SJSA1 (cell line): Measurements from ENCODE around the gene TAS2R60. TPM values are rescaled to one million over a fixed set of nuclear protein-coding genes. Genes with fewer than 3 reads are reported as not detected.

Source experiments
- DNase-seq, 2 experiments: peaks; one replicate each; pipeline ENCODE4 v3.0.0-alpha.2; 2015 to 2020; ENCODE audit warnings: low spot score in 2 of 2, low read depth in 1 of 2
- H3K27ac ChIP-seq: fragments of 250-450 bp; sonication (Bioruptor Pico); 2 replicates; pipeline ENCODE4 v1.5.1; 2020; ENCODE audit warnings: mild to moderate bottlenecking, moderate library complexity
- H3K27me3 ChIP-seq: fragments of 250-450 bp; sonication (Bioruptor Pico); replicated peaks from 2 replicates; pipeline ENCODE4 v1.5.1; 2020; ENCODE audit warnings: mild to moderate bottlenecking, moderate library complexity
- H3K36me3 ChIP-seq: fragments of 250-450 bp; sonication (Bioruptor Pico); 2 replicates; pipeline ENCODE4 v1.5.1; 2020; ENCODE audit warnings: mild to moderate bottlenecking
- H3K4me1 ChIP-seq: fragments of 250-450 bp; sonication (Bioruptor Pico); replicated peaks from 2 replicates; pipeline ENCODE4 v1.6.1; 2021; ENCODE audit warnings: mild to moderate bottlenecking
- H3K4me3 ChIP-seq: fragments of 250-450 bp; sonication (Bioruptor Pico); 2 replicates; pipeline ENCODE4 v1.5.1; 2020; ENCODE audit warnings: mild to moderate bottlenecking
- H3K9me3 ChIP-seq: fragments of 250-450 bp; sonication (Bioruptor Pico); replicated peaks from 2 replicates; pipeline ENCODE4 v1.5.1; 2020; ENCODE audit warnings: mild to moderate bottlenecking
- total RNA-seq: library from RNA; depleted of rRNA; stranded (reverse); fragments of >200 nt; shearing (Covaris generic); gene quantifications from 2 replicates; pipeline ENCODE4 v1.2.3, GENCODE V29; 2014

The TAS2R60 gene
- total RNA-seq, 1 experiment from 2014 or later = not detected

DNA sequence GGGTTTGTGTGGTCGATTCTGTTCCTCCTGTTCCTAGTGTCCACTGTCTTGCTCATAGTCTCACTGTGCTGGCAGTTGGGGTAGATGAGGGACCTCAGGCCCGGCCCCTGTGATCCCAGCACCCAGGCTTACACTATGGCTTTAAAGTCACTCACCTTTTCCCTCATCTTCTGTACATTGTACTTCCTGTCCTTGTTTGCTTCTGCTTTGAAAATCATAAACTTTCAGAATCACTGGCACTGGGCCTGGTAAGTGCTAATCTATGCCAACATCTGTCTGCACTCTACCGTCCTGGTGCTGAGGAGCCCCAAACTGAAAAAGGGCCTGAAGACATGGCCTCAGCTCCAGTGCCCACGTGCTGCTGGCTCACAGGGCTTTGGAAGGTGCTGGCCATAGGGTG lies 5.7 kb upstream of the TAS2R60 start:
- H3K4me1 ChIP-seq = no peaks in the 10 kb centered on the region
- H3K9me3 ChIP-seq = no peaks in the 10 kb centered on the region
- DNase-seq = no peak
- no peak overlapping the region for H3K4me3 ChIP-seq
- H3K36me3 ChIP-seq = no peaks in the 10 kb centered on the region
- H3K27me3 ChIP-seq = peaks cover 5% of the 10 kb centered on the region
- no peak overlapping the region for H3K27ac ChIP-seq

DNA sequence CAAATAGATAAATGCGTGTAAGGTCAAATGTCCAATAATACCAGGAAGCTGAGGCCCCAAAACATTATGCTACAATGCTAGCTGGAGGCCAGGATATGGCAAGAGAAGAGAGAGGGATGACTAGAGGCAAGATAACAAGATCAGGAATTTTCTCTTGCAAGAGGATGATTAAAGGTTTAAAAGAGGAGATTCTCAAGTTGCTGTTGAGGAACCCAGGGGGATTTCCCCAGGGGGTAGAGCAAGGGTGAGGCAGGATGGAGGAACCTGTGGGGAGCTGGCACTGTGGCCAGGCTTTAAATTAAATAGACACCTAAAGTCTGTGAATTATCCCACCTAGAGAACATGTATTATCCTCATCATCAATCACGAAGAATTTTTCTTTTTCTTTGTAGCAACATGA lies 3.4 kb upstream of the TAS2R60 start:
- DNase-seq = no peak
- Histone ChIP-seq H3K4me1 (no peaks in the 10 kb centered on the region), H3K4me3 (no peak overlapping the region), H3K27me3 (no peaks in the 10 kb centered on the region; the same call in none of the 2 replicates), H3K9me3 (no peaks in the 10 kb centered on the region), H3K36me3 (no peaks in the 10 kb centered on the region), H3K27ac (no peak overlapping the region)

DNA sequence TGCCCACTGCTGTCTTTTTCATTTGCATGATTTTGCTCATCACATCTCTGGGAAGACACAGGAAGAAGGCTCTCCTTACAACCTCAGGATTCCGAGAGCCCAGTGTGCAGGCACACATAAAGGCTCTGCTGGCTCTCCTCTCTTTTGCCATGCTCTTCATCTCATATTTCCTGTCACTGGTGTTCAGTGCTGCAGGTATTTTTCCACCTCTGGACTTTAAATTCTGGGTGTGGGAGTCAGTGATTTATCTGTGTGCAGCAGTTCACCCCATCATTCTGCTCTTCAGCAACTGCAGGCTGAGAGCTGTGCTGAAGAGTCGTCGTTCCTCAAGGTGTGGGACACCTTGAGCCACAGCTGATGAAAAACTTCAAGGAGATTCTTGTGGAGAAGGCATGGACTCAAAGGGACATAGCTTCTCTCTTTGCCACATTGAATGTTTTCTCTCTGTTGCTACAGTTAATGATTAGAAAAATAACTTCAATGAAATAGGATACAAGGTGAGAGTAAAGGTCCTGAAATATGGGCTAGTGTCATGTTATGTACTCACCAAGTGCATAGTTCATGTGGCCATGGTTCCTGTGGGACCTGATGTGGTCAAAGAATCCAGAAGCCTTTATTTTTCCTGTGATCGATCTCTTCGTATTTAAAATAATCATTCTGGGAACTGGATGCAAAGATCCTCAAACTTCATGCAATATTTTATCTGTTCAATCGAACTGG lies 970 bp downstream of the TAS2R60 start:
- no peaks in the 10 kb centered on the region for H3K9me3 ChIP-seq
- H3K27ac ChIP-seq = no peak overlapping the region
- H3K4me1 ChIP-seq = no peaks in the 10 kb centered on the region
- peaks cover 10% of the 10 kb centered on the region for H3K27me3 ChIP-seq
- H3K36me3 ChIP-seq = no peaks in the 10 kb centered on the region
- no peak for DNase-seq
- no peak overlapping the region for H3K4me3 ChIP-seq

DNA sequence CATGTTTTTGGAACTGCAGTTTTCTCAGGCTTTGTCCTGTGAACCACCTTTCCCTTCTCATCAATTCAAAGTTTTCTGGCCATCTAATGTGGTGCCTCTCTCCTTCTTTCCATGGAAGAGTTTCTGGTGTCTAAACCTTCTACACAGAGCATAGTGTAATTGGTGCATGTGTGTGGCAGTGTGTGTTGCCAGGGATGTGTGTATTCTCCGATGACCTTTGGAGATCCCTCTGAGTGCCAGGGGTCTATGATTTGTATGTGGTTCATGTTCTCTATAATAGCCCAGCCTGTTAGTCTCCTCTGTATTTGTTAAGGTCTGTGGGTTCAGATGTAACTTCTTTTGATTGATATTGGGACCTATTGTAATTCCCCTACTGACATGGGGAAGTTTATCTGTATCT lies 1.5 kb downstream of the TAS2R60 start:
- no peak overlapping the region for H3K27ac ChIP-seq
- no peaks in the 10 kb centered on the region for H3K4me1 ChIP-seq
- DNase-seq = no peak
- H3K36me3 ChIP-seq = no peaks in the 10 kb centered on the region
- H3K4me3 ChIP-seq = no peak overlapping the region
- H3K27me3 ChIP-seq = peaks cover 10% of the 10 kb centered on the region
- no peaks in the 10 kb centered on the region for H3K9me3 ChIP-seq

DNA sequence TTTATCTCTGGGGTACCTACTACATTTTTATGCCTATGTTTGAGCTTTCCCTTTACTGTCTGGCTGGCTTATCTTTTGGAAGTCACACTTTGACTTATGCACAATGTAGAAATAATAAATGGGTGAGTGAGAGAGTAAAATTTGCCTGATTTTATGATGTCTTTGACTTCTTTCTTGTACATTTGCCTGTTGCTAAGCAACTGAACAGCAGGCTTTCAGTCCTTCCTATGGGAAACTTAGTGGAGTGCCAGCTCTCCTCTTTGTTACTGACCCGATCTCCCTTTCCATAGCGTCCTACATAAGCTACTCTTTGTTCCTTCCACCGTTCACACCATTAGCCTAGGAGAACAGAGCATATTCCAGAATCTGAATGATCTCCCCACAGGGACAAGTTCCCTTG lies 4.2 kb downstream of the TAS2R60 start:
- Histone ChIP-seq H3K36me3 (no peaks in the 10 kb centered on the region), H3K9me3 (no peaks in the 10 kb centered on the region), H3K27ac (no peak overlapping the region), H3K4me1 (no peaks in the 10 kb centered on the region), H3K4me3 (no peak overlapping the region), H3K27me3 (peaks cover 10% of the 10 kb centered on the region)
- DNase-seq = no peak

DNA sequence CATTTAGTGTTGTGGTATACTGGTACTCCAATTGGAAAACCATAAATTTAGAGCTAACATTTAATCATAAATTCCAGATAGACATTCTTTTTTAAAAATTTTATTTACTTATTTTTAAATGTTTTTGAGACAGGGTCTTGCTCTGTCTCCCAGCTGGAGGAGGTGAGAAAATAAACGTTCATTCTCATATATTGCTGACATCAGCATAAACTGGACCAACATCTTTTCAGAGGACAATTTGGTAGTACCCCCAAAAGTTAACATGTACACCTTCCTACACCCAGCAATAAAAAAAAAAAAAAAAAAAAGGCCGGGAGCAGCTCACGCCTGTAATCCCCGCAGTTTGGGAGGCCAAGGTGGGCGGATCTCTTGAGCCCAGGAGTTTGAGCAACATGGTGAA lies 5.2 kb downstream of the TAS2R60 start:
- Histone ChIP-seq H3K27ac (no peak overlapping the region), H3K27me3 (peaks cover 10% of the 10 kb centered on the region), H3K36me3 (no peaks in the 10 kb centered on the region), H3K4me3 (no peak overlapping the region), H3K9me3 (no peaks in the 10 kb centered on the region), H3K4me1 (no peaks in the 10 kb centered on the region)
- no peak for DNase-seq

DNA sequence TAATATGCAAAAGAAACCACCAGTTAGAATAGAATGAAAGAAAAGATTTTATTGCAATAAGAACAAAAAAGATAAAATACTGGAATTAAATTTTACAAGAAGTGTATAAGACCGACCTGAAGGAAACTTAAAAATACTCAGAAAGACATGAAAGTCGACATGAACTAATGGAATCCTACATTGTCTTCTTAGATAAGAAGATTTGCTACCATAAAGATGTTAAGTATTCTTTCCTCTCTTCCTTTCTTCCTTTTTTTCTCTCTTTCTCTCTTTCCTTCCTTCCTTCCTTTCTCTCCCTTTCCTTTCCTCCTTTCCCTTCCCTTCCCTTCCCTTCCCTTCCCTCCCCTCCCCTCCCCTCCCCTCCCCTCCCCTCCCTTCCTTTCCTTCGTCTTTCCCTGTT lies 6.5 kb downstream of the TAS2R60 start:
- Histone ChIP-seq H3K27me3 (peaks cover 10% of the 10 kb centered on the region), H3K27ac (no peak overlapping the region), H3K36me3 (no peaks in the 10 kb centered on the region), H3K9me3 (no peaks in the 10 kb centered on the region), H3K4me3 (no peak overlapping the region), H3K4me1 (no peaks in the 10 kb centered on the region)
- no peak for DNase-seq

DNA sequence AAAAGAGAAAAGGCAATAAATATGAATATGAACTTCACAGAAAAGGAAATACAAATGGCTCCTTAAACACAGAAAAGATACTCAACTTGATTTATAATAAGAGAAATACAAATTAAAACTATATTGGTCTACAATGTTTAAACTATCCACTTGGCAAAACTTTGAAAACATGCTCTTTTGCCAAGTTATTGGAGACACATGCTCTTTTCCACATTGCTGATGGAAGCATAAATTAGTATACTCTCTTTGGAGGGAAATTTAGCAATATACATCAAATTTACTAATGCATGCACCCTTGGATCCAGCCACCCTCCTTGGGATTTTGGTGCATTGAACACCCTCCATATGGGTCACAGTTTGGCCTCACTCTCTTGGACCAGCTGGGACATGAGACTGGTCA lies 7.9 kb downstream of the TAS2R60 start:
- H3K4me3 ChIP-seq = no peak overlapping the region
- no peak overlapping the region for H3K27ac ChIP-seq
- H3K36me3 ChIP-seq = no peaks in the 10 kb centered on the region
- peaks cover 8% of the 10 kb centered on the region for H3K27me3 ChIP-seq
- H3K9me3 ChIP-seq = no peaks in the 10 kb centered on the region
- H3K4me1 ChIP-seq = no peaks in the 10 kb centered on the region
- no peak for DNase-seq

DNA sequence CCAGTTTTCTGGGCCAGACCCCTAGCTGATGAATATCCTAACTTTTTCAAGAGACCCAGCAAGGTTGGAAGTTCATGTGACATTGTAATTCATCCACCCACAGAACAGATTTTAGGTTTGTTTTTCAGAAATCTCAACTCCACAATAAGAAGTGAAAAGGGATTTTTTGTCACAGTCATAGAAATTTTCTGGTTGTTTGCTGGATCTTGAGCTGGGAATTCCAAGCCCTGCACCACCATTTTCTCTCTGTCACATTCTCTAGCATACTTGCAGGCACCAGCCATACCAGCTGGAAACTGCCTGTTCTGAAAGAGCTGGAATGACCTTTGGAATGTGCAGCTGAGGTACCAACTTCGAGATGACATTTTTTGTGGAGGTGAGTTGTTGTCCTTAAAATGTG lies 8.5 kb downstream of the TAS2R60 start:
- Histone ChIP-seq H3K36me3 (no peaks in the 10 kb centered on the region), H3K9me3 (no peaks in the 10 kb centered on the region), H3K4me3 (no peak overlapping the region), H3K27me3 (peaks cover 6% of the 10 kb centered on the region), H3K27ac (no peak overlapping the region), H3K4me1 (no peaks in the 10 kb centered on the region)
- no peak for DNase-seq

DNA sequence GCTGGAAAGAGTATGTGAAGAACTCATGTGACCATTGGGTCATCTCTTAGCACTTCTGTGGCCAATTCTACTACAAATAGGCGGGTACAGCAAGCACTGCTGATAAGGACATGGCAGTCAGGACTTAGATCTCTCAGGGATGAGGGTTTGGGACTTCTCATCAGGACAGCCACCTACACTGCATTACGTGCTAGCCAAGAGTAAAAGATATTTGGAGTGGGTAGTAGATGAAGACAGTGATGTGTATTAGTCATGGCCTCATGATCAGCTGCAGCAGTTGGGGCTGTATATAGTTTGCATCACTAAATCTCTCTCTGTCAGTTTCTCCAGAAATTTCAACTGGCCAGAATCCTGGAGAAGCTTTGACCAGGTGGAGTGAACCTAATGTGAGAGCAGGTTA lies 9.2 kb downstream of the TAS2R60 start:
- Histone ChIP-seq H3K4me1 (no peaks in the 10 kb centered on the region), H3K27me3 (no peaks in the 10 kb centered on the region; the same call in 1 of the 2 replicates), H3K9me3 (no peaks in the 10 kb centered on the region), H3K27ac (no peak overlapping the region), H3K4me3 (no peak overlapping the region), H3K36me3 (no peaks in the 10 kb centered on the region)
- DNase-seq = no peak

DNA sequence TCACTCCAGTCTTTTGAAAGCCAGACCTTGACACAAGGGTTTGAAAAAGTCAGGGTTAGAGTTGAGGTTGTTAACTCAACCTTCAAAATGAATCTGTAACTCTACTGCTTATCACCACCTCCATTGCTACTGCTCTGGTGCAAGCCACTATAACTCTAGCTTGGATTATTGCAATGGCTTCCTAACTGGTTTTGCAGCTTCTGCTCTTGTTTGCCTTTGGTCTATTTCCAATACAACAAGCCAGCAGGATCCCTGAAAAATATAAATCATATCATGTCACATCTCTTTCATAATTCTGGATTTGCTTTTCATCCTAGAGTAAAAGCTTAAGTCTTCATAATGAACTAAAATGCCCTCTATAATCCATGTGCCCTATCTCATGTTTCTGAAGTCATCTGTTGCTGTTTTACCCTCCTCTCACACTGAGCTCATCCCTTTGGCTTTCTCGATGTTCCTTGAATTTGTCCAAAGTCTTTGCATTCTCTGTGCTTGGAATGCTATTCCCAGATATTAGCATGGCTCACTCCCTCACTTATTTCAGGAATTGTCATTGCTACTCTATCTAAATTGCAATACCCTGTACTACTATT lies 10.9 kb downstream of the TAS2R60 start:
- no peak for DNase-seq
- no peaks in the 10 kb centered on the region for H3K9me3 ChIP-seq
- H3K27ac ChIP-seq = no peak overlapping the region
- no peaks in the 10 kb centered on the region; the same call in 1 of the 2 replicates for H3K27me3 ChIP-seq
- H3K4me1 ChIP-seq = no peaks in the 10 kb centered on the region
- no peaks in the 10 kb centered on the region for H3K36me3 ChIP-seq
- no peak overlapping the region for H3K4me3 ChIP-seq

DNA sequence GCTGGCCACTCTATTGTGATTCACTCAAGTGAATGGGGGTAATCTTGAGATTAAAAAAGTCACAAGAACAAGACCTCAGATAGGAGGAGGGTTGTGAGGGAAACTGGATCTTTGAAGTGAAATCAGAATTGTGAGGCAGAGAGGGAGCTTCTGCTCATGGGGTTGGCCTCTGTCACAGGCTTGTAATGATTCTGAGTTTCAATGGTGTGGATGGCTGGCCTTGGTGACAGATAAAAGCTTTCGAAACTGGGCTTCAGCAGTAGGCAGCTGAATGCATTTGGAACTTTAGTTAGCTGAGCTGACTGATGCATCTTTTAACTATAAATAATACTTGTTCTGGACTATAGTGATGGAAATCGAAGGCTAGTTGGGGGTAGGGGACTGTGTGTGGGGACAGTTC lies 12.2 kb downstream of the TAS2R60 start:
- Histone ChIP-seq H3K27me3 (no peaks in the 10 kb centered on the region; the same call in 1 of the 2 replicates), H3K27ac (no peak overlapping the region), H3K4me3 (no peak overlapping the region), H3K9me3 (no peaks in the 10 kb centered on the region), H3K4me1 (no peaks in the 10 kb centered on the region), H3K36me3 (no peaks in the 10 kb centered on the region)
- DNase-seq = no peak

DNA sequence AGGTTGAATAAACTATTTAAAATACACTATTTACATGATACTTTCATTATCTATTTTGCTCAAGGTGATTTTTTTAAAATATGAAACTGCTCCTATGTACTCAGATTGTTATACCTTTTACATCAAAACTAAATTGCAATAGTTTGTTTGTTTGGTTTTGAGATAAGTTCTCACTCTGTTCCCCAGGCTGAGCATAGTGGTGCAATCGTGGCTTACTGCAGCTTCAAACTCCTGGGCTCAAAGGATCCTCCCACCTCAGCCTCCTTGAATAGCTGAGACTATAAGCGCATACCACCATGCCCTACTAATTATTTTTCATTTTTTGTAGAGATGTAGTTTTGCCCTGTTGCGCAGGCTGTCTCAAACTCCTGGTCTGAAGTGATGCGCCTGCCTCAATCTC lies 12.7 kb downstream of the TAS2R60 start:
- Histone ChIP-seq H3K27ac (no peak overlapping the region), H3K36me3 (no peaks in the 10 kb centered on the region), H3K4me1 (no peaks in the 10 kb centered on the region), H3K9me3 (no peaks in the 10 kb centered on the region), H3K4me3 (no peak overlapping the region), H3K27me3 (no peaks in the 10 kb centered on the region; the same call in 1 of the 2 replicates)
- DNase-seq = no peak

DNA sequence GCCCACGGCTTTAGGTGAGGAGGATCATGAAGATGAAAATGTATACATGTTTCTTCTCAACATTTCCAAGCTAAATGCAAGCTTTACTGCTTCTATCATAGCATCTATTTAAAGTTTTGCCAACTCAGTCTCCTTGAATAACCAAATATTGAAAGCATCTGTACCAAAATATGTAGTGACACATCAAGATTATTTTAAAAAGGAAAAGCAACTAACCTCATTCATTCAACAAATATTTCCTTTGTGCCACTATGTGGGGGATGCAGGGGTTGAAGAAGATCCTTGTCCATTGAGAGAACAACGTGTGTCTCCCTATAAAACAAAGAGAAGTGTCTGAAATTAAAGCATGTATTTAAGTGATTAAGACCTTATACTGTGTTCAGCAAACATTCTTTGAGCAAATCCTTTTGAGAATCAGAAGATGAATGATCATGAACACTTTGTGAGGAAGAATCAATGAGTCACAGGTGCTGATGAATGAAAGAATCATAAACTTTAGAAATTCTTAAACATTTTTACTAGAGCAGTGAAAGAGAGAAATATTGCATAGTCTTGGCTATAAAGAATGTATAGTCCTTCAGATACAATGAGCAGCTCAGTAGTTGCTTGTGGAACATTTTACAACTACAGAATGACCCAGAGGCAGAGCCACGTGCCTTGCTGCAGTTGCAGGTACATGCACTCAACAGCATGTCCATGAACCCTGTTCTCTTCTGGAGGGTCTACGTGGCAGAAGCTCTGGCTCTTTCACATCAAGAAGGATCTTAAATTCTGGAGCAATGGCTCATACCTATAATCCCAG lies 13.9 kb downstream of the TAS2R60 start:
- no peak for DNase-seq
- Histone ChIP-seq H3K36me3 (no peaks in the 10 kb centered on the region), H3K27ac (no peak overlapping the region), H3K4me3 (no peak overlapping the region), H3K27me3 (no peaks in the 10 kb centered on the region; the same call in 1 of the 2 replicates), H3K4me1 (no peaks in the 10 kb centered on the region), H3K9me3 (no peaks in the 10 kb centered on the region)
